NCI-H2196 treated with DMSO at 0.1 percent for 48 hours (cell line): ENCODE measurements around the gene P2RY6.
A peak's percentile ranks its signal among the peaks of the same experiment; 100 is the strongest.

Experiments used
- DNase-seq: peaks from one replicate; lab custom pipeline; 2025; ENCODE audit not compliant: unreplicated experiment; lab: John Stamatoyannopoulos, UW

The P2RY6 gene

DNA sequence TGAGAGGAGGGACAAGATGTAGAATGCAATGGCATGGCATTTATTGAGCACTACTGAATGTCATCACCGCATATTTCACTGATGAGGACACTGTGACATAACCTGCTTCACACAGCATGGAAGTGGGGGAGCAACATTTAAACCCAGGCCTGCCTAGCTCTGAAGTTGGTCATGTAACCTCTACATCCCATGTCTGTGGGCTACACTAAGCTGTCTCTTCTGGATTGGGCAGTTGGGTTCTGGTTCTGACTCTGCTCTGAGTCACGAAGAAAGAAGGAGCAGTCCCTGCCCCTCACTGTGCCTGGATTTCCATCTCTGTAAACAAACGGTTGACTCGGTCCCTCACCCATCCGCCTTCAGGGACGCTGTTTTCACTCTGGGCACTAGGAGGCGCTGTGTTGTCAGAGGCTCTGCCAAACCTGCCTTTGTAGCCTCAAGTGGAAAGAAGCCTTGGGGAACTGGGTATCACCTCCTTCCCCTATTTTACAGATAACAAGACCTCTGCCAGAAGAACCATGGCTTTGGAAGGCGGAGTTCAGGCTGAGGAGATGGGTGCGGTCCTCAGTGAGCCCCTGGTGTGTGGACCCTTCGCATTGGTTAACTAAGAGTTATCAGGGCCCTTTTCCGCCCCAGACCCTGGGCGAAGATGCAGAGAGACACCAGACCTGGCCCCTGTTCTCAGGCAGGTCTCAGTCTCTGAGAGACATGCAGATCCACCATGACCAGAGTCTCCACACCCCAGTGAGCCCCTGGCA, 23.3 kb downstream of the P2RY6 start:
- DNase-seq = no peak

DNA sequence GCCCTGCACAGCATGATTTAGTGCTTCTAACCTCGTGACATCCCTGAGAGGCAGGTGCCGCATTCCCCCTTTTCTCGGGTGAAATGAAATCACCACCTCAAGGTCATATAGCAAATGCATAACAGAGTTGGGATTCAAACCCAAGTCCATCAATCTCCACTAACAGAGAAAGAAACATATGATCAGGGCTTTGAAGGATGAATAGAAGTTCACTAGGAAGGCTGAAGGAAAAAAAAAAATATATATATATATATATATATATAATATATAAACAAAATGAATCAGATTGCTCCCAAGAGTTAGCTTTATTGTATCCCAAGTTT, 23.8 kb downstream of the P2RY6 start:
- DNase-seq = no peak

DNA sequence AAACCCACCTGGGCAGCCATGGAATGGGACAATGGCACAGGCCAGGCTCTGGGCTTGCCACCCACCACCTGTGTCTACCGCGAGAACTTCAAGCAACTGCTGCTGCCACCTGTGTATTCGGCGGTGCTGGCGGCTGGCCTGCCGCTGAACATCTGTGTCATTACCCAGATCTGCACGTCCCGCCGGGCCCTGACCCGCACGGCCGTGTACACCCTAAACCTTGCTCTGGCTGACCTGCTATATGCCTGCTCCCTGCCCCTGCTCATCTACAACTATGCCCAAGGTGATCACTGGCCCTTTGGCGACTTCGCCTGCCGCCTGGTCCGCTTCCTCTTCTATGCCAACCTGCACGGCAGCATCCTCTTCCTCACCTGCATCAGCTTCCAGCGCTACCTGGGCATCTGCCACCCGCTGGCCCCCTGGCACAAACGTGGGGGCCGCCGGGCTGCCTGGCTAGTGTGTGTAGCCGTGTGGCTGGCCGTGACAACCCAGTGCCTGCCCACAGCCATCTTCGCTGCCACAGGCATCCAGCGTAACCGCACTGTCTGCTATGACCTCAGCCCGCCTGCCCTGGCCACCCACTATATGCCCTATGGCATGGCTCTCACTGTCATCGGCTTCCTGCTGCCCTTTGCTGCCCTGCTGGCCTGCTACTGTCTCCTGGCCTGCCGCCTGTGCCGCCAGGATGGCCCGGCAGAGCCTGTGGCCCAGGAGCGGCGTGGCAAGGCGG, 24.5 kb downstream of the P2RY6 start:
- DNase-seq = no peak

DNA sequence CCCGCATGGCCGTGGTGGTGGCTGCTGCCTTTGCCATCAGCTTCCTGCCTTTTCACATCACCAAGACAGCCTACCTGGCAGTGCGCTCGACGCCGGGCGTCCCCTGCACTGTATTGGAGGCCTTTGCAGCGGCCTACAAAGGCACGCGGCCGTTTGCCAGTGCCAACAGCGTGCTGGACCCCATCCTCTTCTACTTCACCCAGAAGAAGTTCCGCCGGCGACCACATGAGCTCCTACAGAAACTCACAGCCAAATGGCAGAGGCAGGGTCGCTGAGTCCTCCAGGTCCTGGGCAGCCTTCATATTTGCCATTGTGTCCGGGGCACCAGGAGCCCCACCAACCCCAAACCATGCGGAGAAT, 25.1 kb downstream of the P2RY6 start:
- no peak for DNase-seq

DNA sequence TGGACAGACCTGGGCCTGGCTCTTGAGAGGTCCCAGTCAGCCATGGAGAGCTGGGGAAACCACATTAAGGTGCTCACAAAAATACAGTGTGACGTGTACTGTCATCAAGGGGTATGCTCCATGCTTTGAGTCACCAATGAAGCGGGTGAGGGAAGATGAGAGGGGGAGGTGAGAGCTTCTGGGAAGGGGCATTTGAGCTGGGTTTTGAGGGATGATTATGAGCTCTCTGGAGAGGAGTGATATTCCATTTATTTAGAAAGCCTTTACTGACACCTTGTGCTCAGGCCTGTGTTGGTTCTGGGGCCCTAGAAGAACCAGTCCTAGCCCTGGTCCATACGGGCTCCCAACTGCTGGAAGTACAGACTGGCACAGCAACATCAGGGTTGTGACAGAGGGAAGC, 25.6 kb downstream of the P2RY6 start:
- DNase-seq = no peak

DNA sequence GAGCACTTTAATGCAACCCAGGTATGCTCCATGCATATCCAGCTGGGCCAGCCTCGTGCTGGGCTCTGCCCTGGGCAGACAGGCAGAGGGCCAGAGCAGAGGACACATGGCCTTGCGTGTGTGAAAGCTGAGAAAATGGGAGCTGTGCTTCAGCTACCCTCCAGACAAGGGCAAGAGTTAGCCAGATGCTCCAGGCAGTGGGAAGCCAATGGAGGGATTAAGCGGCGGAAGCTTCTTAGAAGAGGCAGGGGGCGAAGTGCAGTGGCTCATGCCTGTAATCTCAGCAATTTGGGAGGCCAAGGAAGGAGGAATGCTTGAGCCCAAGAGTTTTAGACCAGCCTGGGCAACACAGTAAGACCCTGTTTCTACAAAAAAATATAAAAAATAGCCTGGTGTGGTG, 26.1 kb downstream of the P2RY6 start:
- no peak for DNase-seq

DNA sequence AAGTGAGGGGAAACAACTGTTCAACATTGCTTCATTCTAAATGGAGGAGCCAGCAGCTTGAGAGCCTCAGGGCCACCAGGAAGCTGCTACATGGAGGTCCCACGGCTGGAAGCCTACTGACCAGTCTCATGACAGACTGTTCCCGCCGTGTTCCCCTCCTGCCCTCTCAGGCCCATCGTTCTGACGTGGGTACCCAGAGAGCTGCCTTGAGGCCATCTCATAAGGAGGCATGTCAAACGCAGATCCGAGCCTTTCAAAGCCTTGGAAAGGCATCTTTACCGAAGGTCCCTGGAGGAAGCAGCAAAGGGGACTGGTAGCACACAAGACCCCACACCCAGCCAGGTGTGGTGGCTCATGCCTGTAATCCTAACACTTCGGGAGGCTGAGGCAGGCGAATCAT, 27.6 kb downstream of the P2RY6 start:
- DNase-seq = no peak

DNA sequence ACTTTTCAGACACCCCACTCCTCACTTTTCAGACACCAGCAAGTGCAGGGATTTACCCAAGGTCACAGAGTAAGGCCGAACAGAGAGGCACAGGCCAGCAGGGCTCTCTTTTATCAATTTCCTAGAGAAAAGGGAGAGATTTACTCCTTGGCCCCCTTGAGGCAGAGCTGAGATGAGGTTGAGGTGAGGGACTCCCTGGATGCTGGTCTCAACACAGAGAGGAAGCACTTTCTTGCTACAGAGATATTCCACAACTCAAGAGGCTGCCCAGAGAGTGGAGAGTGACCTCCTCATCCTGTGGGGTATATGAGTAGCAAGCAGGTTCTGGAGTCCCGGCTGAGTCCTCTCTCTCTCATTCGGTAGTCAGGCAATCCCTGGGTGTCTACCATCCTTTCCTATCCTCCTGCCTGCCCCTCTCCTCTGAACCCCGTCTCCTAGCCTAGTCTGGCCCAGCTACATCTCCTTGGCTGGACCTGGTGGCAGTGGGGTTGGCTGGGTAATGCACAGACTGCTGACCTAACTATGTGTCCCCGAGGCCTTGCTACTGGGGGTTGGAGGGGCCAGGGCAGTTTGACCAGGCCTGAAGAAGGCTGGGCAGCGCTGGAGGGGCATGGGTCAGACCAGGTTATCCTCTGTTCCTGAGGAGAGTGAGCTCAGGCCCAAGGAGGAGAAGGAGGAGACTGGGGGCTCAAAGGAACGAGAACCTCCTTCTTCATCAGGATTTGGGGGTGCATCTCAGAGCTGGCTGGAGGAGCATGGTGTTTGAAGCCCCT, 34.1 kb downstream of the P2RY6 start:
- no peak for DNase-seq

DNA sequence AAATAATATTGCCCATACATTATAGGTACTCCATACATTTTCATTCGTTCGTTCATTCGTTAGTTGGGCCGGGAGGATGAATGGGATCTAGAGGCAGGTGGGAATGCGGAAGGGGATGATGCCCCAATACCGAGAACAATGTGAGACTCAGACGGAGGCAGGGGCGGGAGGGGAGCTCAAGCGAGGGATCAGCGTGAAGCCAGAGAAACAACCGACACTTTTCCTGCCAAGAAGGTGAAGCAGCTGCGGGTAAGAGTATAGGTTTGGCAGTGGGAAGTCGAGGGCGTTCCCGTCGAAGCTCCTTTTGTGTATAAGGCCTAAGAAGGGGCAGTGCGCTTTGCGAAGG, 34.8 kb downstream of the P2RY6 start:
- DNase-seq = no peak

DNA sequence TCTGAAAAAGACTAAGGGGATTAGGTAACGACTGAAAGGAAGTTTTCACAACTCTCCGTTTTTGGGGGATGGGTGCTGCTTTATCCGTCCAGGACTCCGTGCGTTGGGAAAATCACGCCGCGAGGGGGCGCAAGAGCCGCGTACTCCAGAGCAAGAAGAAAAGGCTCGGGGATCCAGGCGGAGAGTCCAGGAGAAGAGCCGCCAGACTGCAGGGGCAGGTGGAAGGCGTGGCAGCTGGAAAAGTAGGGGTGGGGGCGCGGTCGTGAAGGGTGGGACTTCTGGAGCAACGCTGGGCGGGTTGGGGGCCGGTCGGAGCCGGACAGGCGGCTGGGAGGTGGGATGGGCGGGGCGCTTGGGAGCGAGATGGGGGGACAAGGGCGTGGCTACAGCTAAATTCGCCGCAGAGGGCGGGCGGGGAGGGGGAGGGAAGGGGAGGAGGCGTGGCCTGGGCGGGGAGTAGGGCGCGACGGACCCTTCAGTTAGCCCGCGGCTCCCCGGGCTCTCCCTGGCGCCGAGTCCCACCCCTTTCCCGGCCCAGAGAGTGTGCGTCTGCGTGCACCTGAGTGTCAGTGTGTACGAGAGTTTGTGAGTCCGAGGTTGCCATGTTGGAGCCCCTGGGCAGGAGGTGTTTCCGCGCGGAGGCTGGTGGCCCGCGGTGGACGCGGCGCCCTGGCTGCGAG, 35.3 kb downstream of the P2RY6 start:
- DNase-seq = peak; percentile 99

DNA sequence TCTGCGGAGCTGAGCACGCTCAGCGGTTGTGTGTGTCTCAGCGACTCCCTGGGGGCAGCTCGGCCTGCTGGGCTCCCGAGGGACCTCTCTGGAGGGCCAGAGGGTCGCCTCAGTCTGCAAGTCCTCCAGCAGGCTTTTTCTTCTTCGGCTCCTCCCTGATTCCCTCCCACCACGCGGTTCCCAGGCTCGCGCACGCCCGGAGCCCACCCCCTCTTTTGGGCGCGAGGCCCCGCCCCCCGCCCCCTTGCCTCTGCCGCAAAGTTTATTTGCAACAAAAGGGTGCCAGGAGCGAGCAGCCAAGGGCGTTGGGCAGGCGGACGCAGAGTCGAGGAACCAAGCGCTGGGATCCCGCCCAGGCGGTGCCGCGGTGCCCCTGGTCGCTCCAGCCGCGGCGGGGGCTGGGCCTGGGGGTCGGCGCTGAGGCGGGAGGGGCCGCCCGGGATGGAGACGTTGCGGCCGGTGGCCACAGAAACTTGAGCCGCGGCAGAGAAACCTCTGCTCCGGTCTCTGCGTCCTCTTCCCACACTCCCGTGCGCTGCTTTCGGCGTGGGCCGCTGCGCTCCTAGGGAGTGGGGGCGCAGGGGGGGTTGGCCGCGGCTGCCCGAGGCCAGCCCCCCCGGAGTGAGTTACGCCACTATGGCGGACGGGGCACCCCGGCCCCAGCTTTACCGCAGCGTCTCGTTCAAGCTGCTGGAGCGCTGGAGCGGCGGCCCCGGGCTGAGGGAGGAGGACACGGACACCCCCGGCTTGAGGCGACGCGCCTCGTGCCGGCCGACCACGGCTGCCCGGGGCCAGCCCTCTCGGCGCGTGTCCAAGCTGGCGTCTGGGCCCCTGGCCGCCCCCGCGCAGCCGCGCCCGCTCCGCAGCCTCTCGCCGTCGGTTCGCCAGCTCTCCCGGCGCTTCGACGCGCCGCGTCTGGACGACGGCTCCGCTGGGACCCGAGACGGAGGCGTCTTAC, 36.1 kb downstream of the P2RY6 start, which contains the start of gene ARHGEF17:
Gene ARHGEF17, plus strand, starts transcription at position 274 of the 958 bp plus-strand sequence. Its CDS starts 363 bp downstream, at position 637.
- peak; percentile 68 for DNase-seq

DNA sequence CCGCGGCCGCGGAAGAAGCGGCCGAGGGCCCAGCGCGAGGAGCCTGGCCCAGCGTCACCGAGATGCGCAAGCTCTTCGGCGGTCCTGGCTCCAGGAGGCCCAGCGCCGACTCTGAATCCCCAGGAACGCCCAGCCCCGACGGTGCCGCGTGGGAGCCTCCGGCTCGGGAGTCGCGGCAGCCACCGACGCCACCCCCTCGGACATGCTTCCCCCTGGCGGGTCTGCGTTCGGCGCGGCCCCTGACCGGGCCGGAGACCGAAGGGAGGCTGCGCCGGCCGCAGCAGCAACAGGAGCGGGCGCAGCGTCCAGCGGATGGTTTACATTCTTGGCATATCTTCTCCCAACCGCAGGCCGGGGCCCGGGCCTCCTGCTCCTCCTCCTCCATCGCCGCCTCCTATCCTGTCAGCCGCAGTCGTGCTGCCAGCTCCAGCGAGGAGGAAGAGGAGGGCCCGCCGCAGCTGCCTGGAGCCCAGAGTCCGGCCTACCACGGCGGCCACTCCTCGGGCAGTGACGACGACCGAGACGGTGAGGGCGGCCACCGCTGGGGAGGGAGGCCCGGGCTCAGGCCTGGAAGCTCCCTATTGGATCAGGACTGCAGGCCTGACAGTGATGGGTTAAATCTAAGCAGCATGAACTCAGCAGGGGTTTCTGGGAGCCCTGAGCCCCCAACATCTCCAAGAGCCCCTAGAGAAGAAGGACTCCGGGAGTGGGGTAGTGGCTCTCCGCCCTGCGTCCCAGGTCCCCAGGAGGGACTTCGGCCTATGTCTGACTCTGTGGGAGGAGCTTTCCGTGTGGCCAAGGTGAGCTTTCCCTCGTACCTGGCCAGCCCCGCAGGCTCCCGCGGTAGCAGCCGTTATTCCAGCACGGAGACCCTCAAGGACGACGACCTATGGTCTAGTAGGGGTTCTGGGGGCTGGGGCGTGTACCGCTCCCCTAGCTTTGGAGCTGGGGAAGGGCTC, 37.1 kb downstream of the P2RY6 start:
- DNase-seq = peak; percentile 62

DNA sequence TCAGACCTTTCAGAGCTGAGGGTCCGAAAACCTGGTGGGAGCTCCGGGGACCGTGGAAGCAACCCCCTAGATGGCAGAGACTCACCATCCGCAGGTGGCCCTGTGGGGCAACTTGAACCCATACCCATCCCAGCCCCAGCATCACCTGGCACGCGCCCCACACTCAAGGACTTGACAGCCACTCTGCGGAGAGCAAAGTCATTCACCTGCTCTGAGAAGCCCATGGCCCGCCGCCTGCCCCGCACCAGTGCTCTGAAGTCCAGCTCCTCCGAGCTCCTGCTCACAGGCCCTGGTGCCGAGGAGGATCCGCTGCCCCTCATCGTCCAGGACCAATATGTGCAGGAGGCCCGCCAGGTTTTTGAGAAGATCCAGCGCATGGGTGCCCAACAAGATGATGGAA, 37.9 kb downstream of the P2RY6 start:
- no peak for DNase-seq

DNA sequence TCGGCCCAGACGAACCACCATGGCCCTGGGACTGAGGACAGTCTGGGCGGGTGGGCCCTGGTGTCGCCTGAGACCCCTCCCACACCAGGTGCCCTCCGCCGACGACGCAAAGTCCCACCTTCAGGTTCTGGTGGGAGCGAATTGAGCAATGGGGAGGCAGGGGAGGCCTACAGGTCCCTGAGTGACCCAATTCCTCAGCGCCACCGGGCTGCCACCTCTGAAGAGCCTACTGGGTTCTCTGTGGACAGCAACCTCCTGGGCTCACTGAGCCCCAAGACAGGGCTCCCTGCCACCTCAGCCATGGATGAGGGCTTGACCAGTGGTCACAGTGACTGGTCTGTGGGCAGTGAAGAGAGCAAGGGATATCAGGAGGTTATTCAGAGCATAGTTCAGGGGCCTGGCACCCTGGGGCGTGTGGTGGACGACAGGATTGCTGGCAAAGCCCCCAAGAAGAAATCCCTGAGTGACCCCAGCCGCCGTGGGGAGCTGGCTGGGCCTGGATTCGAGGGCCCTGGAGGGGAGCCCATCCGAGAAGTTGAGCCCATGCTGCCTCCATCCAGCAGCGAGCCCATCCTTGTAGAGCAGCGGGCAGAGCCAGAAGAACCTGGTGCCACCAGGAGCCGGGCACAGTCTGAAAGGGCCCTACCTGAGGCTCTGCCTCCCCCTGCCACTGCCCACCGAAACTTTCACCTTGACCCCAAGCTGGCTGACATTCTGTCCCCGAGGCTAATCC, 38.7 kb downstream of the P2RY6 start:
- no peak for DNase-seq

DNA sequence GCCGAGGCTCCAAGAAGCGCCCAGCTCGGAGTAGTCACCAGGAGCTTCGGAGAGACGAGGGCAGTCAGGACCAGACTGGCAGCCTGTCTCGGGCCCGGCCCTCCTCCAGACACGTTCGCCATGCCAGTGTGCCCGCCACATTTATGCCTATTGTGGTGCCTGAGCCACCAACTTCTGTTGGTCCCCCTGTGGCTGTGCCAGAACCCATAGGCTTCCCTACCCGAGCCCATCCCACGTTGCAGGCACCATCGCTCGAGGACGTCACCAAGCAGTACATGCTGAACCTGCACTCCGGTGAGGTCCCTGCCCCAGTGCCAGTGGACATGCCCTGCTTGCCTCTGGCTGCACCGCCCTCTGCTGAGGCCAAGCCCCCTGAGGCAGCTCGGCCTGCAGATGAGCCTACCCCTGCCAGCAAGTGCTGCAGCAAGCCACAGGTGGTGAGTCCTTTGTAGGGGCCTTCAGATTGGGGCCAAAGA, 39.3 kb downstream of the P2RY6 start:
- no peak for DNase-seq

DNA sequence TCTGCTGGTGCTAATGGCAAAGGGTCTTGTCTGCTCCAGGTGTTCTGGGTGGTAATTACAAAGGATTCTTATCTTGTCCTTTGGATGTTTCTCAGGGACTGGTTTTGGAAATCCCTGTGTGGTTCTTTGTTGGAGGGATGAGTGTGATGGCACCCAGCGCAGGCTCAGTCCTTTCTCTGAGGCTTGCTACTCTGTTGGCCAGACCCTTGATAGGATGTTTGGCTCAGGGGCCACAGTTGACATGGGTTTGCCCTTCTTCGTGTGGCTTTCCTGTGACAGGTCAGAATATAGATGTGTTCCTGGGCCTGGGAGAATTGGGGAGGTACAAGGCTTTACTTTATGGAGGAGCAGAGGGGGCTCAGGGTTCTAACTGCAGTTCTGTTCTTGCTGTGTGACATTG, 39.9 kb downstream of the P2RY6 start:
- no peak for DNase-seq

DNA sequence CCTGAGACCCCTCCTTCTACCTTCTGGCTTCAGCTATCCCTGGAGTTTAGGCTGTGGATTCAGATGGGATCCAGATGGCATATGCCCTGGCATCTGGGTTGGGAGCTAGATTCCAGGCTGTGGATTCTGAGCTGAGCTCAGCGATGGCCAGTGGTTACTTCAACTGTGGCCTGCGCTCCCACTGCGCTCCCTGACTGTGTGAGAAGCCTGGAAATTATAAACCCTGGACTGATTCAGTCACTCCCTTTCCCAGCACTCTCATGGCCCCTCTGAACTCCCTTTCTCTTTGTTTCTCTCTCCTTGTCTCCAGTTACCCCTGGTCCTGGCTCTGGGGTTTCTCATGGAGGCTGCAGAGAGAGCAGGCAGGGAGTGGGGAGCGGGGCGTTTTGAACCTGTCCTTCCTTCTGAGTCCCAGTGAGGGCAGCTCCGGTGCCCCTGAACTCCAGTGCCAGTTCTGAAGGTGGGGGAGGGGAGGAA, 40.8 kb downstream of the P2RY6 start:
- no peak for DNase-seq

DNA sequence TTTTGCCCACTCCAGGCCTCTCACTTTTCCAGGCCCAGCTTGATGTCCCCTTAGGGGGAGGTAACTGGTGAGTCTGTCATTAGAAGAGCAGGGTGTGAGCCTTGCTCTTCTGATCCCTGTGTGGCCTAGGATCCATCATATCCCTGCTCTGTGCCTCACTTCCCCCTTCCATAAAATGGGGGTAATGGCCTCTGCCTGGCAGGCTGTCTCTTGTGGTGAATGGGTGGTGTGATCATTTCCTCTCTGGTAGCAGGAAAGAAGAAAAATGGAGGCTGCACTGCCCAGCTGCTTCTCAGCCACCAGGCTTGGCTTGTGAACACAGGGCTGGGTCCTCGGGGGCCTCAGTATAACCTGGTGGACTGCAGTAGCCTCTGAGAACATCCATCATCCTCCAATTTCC, 41.5 kb downstream of the P2RY6 start:
- DNase-seq = no peak
